Ovary (tissue), 3 donors: ENCODE measurements around the gene DACT2.

Source experiments
- POLR2A ChIP-seq: fragments of 450-650 bp; IDR thresholded peaks from one replicate; pipeline ENCODE4 v1.6.1; 2017; ENCODE audit warnings: antibody characterized with exemption, mild to moderate bottlenecking, moderate library complexity
- TF ChIP-seq, protein P1 (sequence below), 3 donors: fragments of 450-650 bp in 2 of 3; fragments of 200-600 bp in 1 of 3; IDR thresholded peaks; one replicate each; pipeline versions ENCODE4 v1.5.1 to v1.8.0; 2016 to 2022; ENCODE audit warnings: antibody characterized with exemption in 3 of 3, mild to moderate bottlenecking in 1 of 3
- donor health status: DM: no; HTN: no; CAD: no.

DNA sequence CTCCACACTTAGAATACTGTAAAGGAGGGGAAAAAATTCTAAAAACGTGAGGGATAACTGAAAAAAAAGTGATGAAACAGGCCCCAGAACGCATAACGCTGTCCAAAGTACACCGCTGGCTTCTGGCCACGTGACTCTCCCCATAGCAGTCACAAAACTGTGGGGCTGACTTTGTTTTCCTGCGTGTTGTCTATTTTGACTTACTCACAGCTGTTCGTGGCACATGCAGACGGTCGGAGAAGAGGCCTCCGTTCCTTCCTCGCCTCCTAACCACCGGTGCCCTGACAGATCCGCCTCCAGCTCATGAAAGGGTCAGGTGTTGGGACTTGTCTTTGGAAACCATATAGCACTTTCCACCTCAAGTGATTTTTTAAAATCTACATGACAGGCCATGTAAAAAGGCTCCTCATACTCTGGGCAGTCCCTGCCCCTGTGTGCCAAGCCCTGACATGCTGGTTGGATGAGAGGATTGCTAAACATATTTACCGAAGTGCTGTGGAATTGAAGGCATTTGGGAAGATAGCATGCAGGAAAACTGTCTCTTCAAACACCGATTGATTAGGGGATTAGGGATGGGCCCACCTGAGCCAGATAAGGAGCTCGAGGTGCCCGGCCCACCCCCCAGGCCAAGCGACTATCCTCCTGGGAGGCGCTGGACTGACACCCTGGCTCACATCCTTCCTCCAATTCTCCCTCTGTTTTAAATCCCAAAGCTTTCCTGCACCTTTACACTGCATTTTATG, 54.8 kb downstream of the DACT2 start:
- TF ChIP-seq, protein P1, sequence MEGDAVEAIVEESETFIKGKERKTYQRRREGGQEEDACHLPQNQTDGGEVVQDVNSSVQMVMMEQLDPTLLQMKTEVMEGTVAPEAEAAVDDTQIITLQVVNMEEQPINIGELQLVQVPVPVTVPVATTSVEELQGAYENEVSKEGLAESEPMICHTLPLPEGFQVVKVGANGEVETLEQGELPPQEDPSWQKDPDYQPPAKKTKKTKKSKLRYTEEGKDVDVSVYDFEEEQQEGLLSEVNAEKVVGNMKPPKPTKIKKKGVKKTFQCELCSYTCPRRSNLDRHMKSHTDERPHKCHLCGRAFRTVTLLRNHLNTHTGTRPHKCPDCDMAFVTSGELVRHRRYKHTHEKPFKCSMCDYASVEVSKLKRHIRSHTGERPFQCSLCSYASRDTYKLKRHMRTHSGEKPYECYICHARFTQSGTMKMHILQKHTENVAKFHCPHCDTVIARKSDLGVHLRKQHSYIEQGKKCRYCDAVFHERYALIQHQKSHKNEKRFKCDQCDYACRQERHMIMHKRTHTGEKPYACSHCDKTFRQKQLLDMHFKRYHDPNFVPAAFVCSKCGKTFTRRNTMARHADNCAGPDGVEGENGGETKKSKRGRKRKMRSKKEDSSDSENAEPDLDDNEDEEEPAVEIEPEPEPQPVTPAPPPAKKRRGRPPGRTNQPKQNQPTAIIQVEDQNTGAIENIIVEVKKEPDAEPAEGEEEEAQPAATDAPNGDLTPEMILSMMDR (IDR thresholded peaks at IDR 0.05): no peak
- no peak for TF ChIP-seq POLR2A
